Transverse colon (tissue), 3 donors: ENCODE measurements around the gene PSMD14.

Source experiments
- CTCF ChIP-seq, 5 experiments: fragments of 200-600 bp in 3 of 5; fragments of 450-650 bp in 2 of 5; sonication (generic) in 3 of 5; IDR thresholded peaks; 1 replicate in 2 of 5; 2 replicates in 3 of 5; pipeline ENCODE4 v1.5.1; 2016 to 2017; ENCODE audit warnings: antibody characterized with exemption in 5 of 5, inconsistent platforms in 3 of 5, mild to moderate bottlenecking in 2 of 5, moderate library complexity in 1 of 5
- POLR2A ChIP-seq: fragments of 450-650 bp; IDR thresholded peaks from one replicate; pipeline ENCODE4 v1.6.1; 2016; ENCODE audit warnings: antibody characterized with exemption, mild to moderate bottlenecking, moderate library complexity

DNA sequence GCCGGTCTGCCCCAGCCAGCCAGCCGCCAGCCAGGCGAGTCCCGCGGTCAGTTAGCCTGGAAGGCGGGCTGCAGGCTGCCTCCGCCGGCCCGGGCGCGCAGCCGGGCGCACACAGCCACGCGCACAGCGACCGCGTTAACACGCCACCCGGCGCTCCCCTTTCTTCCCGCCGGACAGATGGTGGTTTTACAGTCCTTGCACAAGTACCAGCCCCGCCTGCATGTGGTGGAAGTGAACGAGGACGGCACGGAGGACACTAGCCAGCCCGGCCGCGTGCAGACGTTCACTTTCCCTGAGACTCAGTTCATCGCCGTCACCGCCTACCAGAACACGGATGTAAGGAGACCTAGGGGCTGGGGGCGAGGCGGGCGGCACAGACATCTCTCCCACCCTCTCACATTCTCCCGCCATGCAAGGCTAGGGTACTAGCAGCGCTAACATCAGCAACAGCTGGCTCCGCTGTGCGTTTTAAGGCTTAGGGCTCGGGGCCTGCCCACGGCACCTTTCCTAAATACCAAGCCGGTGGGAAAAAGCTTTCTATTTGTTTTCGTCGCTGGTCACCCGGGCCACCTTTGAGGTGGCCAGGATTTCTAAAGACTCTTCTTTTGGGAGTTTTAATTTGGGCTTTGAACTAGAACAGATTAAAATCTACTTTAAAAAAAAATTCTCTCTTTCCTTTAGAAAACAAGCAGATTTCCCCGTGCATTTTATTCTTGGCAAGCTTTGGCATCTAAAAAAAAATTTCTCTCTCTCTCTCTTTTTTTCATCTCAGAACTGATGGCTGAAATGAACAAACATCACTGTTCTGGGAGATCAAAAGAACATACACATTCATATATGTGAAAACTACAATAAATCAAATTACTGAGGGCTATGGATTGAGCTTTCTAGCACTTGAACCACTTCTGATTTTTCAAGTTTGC lies 110.8 kb downstream of the PSMD14 start:
- TF ChIP-seq POLR2A (no peak), CTCF (IDR thresholded peaks at IDR 0.05) (no peak)
